ENCODE measurements around the gene DHX35.

- TF ChIP-seq CTCF (IDR thresholded peaks at IDR 0.05) (no peak), POLR2A (IDR thresholded peaks at IDR 0.05) (no peak)
These were observed 14.2 kb upstream of the DHX35 start for GRCh38 chr20:38947931-38948362.
